ENCODE results near the gene ARHGAP28.

DNA sequence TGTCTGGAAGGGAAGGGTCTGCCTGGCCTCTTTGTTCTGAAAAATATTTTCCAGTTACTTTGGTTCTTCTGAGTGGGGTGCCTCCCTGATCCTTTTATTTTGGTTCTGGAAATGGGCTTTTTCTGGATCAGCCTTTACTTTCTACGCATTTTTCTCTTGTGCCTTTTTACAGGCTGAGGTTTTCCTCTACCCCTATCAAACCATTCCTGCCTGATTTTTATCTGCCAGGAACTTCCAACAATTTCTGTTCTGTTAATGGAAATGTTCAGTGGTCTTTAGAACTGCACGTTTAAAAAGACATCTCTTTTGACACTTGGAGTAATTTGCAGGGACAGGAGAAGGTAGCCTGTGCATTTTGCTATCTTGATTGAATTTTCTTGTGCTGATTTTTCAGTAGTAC, 113.8 kb downstream of the ARHGAP28 start:
- no peak for TF ChIP-seq POLR2A (IDR thresholded peaks at IDR 0.05)
- TF ChIP-seq, protein P1, sequence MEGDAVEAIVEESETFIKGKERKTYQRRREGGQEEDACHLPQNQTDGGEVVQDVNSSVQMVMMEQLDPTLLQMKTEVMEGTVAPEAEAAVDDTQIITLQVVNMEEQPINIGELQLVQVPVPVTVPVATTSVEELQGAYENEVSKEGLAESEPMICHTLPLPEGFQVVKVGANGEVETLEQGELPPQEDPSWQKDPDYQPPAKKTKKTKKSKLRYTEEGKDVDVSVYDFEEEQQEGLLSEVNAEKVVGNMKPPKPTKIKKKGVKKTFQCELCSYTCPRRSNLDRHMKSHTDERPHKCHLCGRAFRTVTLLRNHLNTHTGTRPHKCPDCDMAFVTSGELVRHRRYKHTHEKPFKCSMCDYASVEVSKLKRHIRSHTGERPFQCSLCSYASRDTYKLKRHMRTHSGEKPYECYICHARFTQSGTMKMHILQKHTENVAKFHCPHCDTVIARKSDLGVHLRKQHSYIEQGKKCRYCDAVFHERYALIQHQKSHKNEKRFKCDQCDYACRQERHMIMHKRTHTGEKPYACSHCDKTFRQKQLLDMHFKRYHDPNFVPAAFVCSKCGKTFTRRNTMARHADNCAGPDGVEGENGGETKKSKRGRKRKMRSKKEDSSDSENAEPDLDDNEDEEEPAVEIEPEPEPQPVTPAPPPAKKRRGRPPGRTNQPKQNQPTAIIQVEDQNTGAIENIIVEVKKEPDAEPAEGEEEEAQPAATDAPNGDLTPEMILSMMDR (IDR thresholded peaks at IDR 0.05): no peak

Measured in prostate gland (tissue), 2 donors.